Measurements from ENCODE around the gene AURKA.

DNA sequence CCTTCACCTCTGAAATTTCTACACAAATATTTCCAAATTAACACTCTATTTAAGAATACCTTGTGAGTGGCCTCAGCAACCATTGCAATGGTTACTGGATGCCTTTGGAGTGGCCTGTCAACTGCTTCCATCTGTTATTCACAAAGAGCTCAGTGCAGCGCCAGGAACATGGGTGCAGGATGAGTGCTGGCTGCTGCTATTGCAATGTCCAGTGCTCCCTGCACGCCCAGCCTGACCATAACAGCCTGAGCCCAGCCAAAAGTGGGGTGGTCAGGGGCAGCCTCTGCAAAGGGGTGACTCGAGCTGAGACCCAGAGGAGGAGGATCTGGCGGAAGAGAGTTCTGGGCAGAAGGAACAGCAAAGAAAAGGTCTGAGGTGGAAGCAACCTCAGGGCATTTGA lies 38.4 kb upstream of the AURKA start:
- TF ChIP-seq, protein P1, sequence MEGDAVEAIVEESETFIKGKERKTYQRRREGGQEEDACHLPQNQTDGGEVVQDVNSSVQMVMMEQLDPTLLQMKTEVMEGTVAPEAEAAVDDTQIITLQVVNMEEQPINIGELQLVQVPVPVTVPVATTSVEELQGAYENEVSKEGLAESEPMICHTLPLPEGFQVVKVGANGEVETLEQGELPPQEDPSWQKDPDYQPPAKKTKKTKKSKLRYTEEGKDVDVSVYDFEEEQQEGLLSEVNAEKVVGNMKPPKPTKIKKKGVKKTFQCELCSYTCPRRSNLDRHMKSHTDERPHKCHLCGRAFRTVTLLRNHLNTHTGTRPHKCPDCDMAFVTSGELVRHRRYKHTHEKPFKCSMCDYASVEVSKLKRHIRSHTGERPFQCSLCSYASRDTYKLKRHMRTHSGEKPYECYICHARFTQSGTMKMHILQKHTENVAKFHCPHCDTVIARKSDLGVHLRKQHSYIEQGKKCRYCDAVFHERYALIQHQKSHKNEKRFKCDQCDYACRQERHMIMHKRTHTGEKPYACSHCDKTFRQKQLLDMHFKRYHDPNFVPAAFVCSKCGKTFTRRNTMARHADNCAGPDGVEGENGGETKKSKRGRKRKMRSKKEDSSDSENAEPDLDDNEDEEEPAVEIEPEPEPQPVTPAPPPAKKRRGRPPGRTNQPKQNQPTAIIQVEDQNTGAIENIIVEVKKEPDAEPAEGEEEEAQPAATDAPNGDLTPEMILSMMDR (IDR thresholded peaks at IDR 0.05; ENCODE audit: insufficient read depth, low read length, poor library complexity, severe bottlenecking), result no peak
- no peak for TF ChIP-seq EZH2phosphoT487 (conservative IDR thresholded peaks at IDR 0.05; ENCODE audit: low read length)

Measured in SU-DHL-6 (cell line).